GM15510 (cell line): Measurements from ENCODE around the gene PLPPR3.

Source experiments
- POLR2A ChIP-seq: IDR thresholded peaks from 3 replicates; pipeline ENCODE4 v1.6.1; 2011; ENCODE audit warnings: borderline replicate concordance; ENCODE audit not compliant: insufficient read length; ENCODE audit errors: extremely low read depth

Gene PLPPR3

GRCh38 chr19:768424-768823 lies 53.3 kb downstream of the PLPPR3 start:
- no peak for TF ChIP-seq POLR2A

GRCh38 chr19:765179-765738 lies 56.5 kb downstream of the PLPPR3 start:
- no peak for TF ChIP-seq POLR2A

DNA sequence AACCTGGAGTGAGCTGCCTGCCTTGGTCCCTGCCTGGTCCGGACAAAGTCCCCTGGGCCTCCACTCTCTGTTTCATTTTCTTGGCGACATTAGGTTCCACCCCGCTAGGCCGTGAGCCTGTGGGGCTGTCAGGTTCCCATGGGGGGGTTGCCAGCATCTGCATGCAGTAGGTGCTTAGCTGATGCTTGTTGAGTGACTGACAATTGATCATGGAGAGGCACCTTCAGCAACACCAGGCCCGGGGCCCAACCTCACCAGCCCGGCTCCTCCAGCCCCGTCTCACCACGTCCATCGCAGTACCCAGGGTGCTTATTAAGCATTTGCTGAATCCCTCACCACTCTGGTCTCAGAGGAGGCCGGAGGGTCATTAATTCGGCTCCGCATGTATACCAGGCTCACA lies 57.5 kb downstream of the PLPPR3 start:
- TF ChIP-seq POLR2A = no peak

DNA sequence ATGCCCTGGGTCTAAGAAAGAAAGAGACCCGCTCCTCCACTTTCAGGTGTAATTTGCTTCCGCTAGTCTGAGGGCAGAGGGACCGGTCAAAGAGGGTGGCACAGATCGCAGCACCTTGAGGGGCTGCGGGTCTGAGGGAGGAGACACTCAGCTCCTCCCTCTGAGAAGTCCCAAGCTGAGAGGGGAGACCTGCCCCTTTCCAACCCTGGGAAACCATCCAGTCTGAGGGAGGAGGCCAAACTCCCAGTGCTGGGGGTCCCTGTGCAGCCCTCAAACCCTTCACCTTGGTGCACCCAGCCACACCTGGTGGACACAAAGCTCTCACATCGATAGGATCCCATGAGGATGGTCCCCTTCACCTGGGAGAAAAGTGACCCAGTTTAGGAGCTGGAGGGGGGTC lies 57.9 kb downstream of the PLPPR3 start:
- no peak for TF ChIP-seq POLR2A

DNA sequence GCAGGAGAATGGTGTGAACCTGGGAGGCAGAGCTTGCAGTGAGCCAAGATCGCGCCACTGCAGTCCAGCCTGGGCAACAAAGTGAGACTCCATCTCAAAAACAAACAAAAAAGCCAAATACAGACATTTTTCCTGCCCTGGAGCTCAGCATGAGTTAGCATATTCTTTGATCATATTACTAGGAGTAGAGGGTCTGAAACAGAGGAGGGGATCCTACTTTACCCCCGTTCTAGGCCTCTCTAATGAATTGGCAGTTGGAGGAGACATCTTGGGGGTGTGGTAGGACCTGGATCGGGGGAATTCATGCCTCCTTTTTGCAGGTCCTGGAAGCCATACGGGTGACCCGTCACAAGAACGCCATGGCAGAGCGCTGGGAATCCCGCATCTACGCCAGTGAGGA lies 58.6 kb downstream of the PLPPR3 start:
- TF ChIP-seq POLR2A = no peak
